Neuronal stem cell (in vitro differentiated cells): ENCODE data around the gene LAMP2.
"Not testable (repeated sequence)": the region's sequence is repeated elsewhere in the genome, so short reads cannot be mapped to it uniquely, and the experiment has no call there.

Source experiments
- DNase-seq: peaks from one replicate; pipeline ENCODE4 v3.0.0-alpha.2; 2013; ENCODE audit warnings: low spot score
- H2AFZ ChIP-seq: one replicate; pipeline ENCODE4 v1.6.1; 2013; ENCODE audit warnings: mild to moderate bottlenecking, low read length, inconsistent platforms
- H2AK5ac ChIP-seq: 2 replicates; pipeline ENCODE4 v1.6.1; 2013; ENCODE audit warnings: low read depth, mild to moderate bottlenecking, inconsistent platforms, low read length, moderate library complexity, mixed read lengths
- H2BK120ac ChIP-seq: 2 replicates; pipeline ENCODE4 v1.6.1; 2013; ENCODE audit warnings: low read depth, mild to moderate bottlenecking, inconsistent platforms, low read length, moderate library complexity, mixed read lengths
- H2BK12ac ChIP-seq: one replicate; pipeline ENCODE4 v1.6.1; 2013; ENCODE audit warnings: low read length, inconsistent platforms
- H2BK15ac ChIP-seq: 2 replicates; pipeline ENCODE4 v1.6.1; 2013; ENCODE audit warnings: mild to moderate bottlenecking, low read length, inconsistent platforms, mixed read lengths
- H2BK5ac ChIP-seq: one replicate; pipeline ENCODE4 v1.6.1; 2013; ENCODE audit warnings: inconsistent platforms, mild to moderate bottlenecking, low read length, moderate library complexity
- H3K14ac ChIP-seq: one replicate; pipeline ENCODE4 v1.6.1; 2013; ENCODE audit warnings: low read length, inconsistent platforms
- H3K18ac ChIP-seq: 2 replicates; pipeline ENCODE4 v1.6.1; 2013; ENCODE audit warnings: low read length, inconsistent platforms
- H3K23ac ChIP-seq: 2 replicates; pipeline ENCODE4 v1.6.1; 2013; ENCODE audit warnings: low read depth, mild to moderate bottlenecking, mixed read lengths, low read length, inconsistent platforms; ENCODE audit not compliant: poor library complexity
- H3K27ac ChIP-seq: replicated peaks from 3 replicates; pipeline ENCODE4 v1.5.1; 2013; ENCODE audit warnings: low read length, inconsistent platforms
- H3K27me3 ChIP-seq, 3 experiments: 2 replicates each; pipeline ENCODE4 v1.6.1; 2013; ENCODE audit warnings: low read length in 3 of 3, mild to moderate bottlenecking in 2 of 3, inconsistent platforms in 1 of 3, low read depth in 1 of 3, mixed read lengths in 1 of 3, moderate library complexity in 1 of 3; ENCODE audit not compliant: control insufficient read depth in 3 of 3, insufficient read depth in 3 of 3
- H3K36me3 ChIP-seq, 2 donors: replicated peaks in 1 of 2; 2 replicates each; pipeline ENCODE4 v1.6.1; 2013; ENCODE audit warnings: low read length in 2 of 2; ENCODE audit not compliant: control insufficient read depth in 2 of 2, insufficient read depth in 2 of 2
- H3K4ac ChIP-seq: 2 replicates; pipeline ENCODE4 v1.6.1; 2013; ENCODE audit warnings: inconsistent platforms, mild to moderate bottlenecking, low read length, moderate library complexity
- H3K4me1 ChIP-seq, 2 donors: 1 replicate in 1 of 2; 2 replicates in 1 of 2; pipeline ENCODE4 v1.6.1; 2013; ENCODE audit warnings: low read length in 2 of 2, low read depth in 1 of 2; ENCODE audit not compliant: control insufficient read depth in 2 of 2, insufficient read depth in 1 of 2
- H3K4me2 ChIP-seq: one replicate; pipeline ENCODE4 v1.6.1; 2013; ENCODE audit warnings: mild to moderate bottlenecking, low read length, inconsistent platforms; ENCODE audit not compliant: insufficient read depth, poor library complexity, severe bottlenecking
- H3K4me3 ChIP-seq, 2 donors: 2 replicates each; pipeline ENCODE4 v1.5.1; 2013; ENCODE audit warnings: low read length in 2 of 2, mild to moderate bottlenecking in 2 of 2, inconsistent platforms in 1 of 2, moderate library complexity in 1 of 2
- H3K79me1 ChIP-seq: one replicate; pipeline ENCODE4 v1.6.1; 2013; ENCODE audit warnings: low read depth, mild to moderate bottlenecking, inconsistent platforms, low read length, moderate library complexity
- H3K9ac ChIP-seq: one replicate; pipeline ENCODE4 v1.6.1; 2013; ENCODE audit warnings: mild to moderate bottlenecking, low read depth, low read length, inconsistent platforms; ENCODE audit not compliant: poor library complexity
- H3K9me3 ChIP-seq, 2 donors: replicated peaks in 1 of 2; 2 replicates each; pipeline versions ENCODE3 to v1.6.1; 2013; ENCODE audit warnings: low read length in 2 of 2, mild to moderate bottlenecking in 2 of 2, inconsistent platforms in 1 of 2, low read depth in 1 of 2, mixed read lengths in 1 of 2, moderate library complexity in 1 of 2; ENCODE audit not compliant: control insufficient read depth in 2 of 2, insufficient read depth in 1 of 2
- H4K8ac ChIP-seq: one replicate; pipeline ENCODE4 v1.6.1; 2013; ENCODE audit warnings: low read depth, mild to moderate bottlenecking, inconsistent platforms, low read length, moderate library complexity
- H4K91ac ChIP-seq: one replicate; pipeline ENCODE4 v1.6.1; 2013; ENCODE audit warnings: low read length, low read depth, mild to moderate bottlenecking, inconsistent platforms; ENCODE audit not compliant: poor library complexity
- WGBS, 2 donors: extraction: QIAGEN DNeasy Blood & Tissue Kit; methylation state at CpG; one replicate each; pipeline ENCODE4 v1.1.7; 2013; ENCODE audit warnings: missing lambda C conversion rate in 2 of 2, mixed read lengths in 1 of 2; ENCODE audit not compliant: insufficient read length in 2 of 2, insufficient replicate concordance in 1 of 2; ENCODE audit errors: extremely low coverage in 2 of 2; 5-methylcytosine and 5-hydroxymethylcytosine counted together

Gene LAMP2

GRCh38 chrX:120476714-120477113, 7.6 kb upstream of the LAMP2 start:
- Histone ChIP-seq H3K27me3 (peaks cover 0 to 3% (median 0%) of the 10 kb centered on the region in 3 experiments), H3K79me1 (no peaks in the 10 kb centered on the region), H3K9ac (no peak overlapping the region), H3K23ac (no peak overlapping the region), H2BK5ac (no peak overlapping the region), H3K18ac (no peak overlapping the region), H2BK12ac (no peak overlapping the region), H3K4ac (no peak overlapping the region), H2BK15ac (no peak overlapping the region), H2AFZ (no peak overlapping the region), H3K4me1 (no peaks in the 10 kb centered on the region), H3K9me3 (no peaks in the 10 kb centered on the region), H3K14ac (no peak overlapping the region), H2BK120ac (no peak overlapping the region), H3K36me3 (no peaks in the 10 kb centered on the region), H3K4me3 (no peak overlapping the region), H4K8ac (no peak overlapping the region), H3K27ac (no peak overlapping the region), H4K91ac (no peak overlapping the region), H3K4me2 (no peak overlapping the region), H2AK5ac (no peak overlapping the region)
- DNase-seq: no peak
- WGBS, 2 donors: no CpG with 5 or more reads among the region's 2 CpGs

- H2BK12ac ChIP-seq, H3K9me3 ChIP-seq, H2AFZ ChIP-seq, H3K79me1 ChIP-seq, DNase-seq, H3K27me3 ChIP-seq, H3K4me3 ChIP-seq, H4K91ac ChIP-seq, H3K4me2 ChIP-seq, H2BK15ac ChIP-seq, H2AK5ac ChIP-seq, H3K36me3 ChIP-seq, H3K27ac ChIP-seq, H2BK120ac ChIP-seq, H2BK5ac ChIP-seq, H3K14ac ChIP-seq, H4K8ac ChIP-seq, H3K23ac ChIP-seq, H3K4me1 ChIP-seq, H3K9ac ChIP-seq, H3K4ac ChIP-seq, H3K18ac ChIP-seq: not testable (repeated sequence)
- WGBS, 2 donors: no CpG with 5 or more reads among the region's 1 CpG
Observed at GRCh38 chrX:120475447-120475846, 6.4 kb upstream of the LAMP2 start.

DNA sequence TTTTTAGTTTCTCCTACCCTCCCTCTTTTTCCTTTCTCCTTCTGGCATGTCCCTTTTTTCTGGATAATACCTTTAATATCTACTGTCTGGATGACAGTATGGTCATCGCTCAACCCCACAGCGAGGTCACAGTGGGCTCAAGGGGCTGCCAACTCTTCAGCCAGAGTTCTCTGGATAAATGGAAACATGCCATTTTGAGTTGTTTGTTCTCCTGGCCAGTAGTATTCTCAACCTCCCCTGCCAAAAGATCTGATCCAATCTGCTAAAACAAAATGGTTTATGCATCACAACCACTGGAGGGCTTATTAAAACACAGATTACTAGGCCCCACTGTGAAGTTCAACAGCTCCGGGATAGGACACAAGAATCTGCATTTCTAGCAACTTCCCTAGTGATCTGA, 5.0 kb upstream of the LAMP2 start:
- DNase-seq: no peak
- Histone ChIP-seq H2BK5ac (no peak overlapping the region), H3K23ac (no peak overlapping the region), H2BK120ac (no peak overlapping the region), H4K8ac (no peak overlapping the region), H3K36me3 (no peaks in the 10 kb centered on the region), H2AK5ac (no peak overlapping the region), H2AFZ (no peak overlapping the region), H3K4me3 (no peak overlapping the region), H3K4ac (no peak overlapping the region), H3K27me3 (peaks cover 0 to 3% (median 0%) of the 10 kb centered on the region in 3 experiments), H3K9me3 (no peaks in the 10 kb centered on the region), H3K9ac (no peak overlapping the region), H4K91ac (no peak overlapping the region), H3K27ac (no peak overlapping the region), H3K79me1 (no peaks in the 10 kb centered on the region), H2BK15ac (no peak overlapping the region), H2BK12ac (no peak overlapping the region), H3K4me2 (no peak overlapping the region), H3K4me1 (no peaks in the 10 kb centered on the region), H3K14ac (no peak overlapping the region), H3K18ac (no peak overlapping the region)
- WGBS, 2 donors: no CpG with 5 or more reads among the region's 3 CpGs

- H3K27me3 ChIP-seq, H3K36me3 ChIP-seq, H3K4me3 ChIP-seq, H2BK15ac ChIP-seq, H2BK12ac ChIP-seq, H2AK5ac ChIP-seq, H4K91ac ChIP-seq, H2BK5ac ChIP-seq, H2AFZ ChIP-seq, H2BK120ac ChIP-seq, H4K8ac ChIP-seq, H3K23ac ChIP-seq, H3K18ac ChIP-seq, H3K79me1 ChIP-seq, DNase-seq, H3K27ac ChIP-seq, H3K9ac ChIP-seq, H3K4me2 ChIP-seq, H3K9me3 ChIP-seq, H3K4me1 ChIP-seq, H3K14ac ChIP-seq, H3K4ac ChIP-seq: not testable (repeated sequence)
- WGBS, 2 donors: no CpG with 5 or more reads among the region's 5 CpGs
Observed at GRCh38 chrX:120469657-120470056, 561 bp upstream of the LAMP2 start.
